Measurements from ENCODE around the gene PKIB.

DNA sequence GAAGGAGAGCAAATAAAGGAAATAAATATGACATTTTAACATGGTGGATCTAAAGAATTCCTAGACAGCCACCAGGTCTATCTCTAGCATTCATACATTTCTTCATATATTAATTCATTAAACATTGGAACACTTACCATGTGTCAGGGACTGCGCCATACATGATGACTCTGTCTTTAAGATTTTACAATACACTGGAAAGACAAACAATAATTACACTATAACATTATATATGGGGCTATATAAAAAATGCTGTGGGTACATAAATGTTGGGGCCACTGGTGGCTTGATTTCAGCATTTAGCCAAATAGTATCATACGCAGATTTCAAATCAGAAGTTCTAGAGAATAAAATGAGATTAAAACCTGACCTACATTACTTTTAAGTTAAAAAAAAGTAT, 33.3 kb upstream of the PKIB start:
- TF ChIP-seq POLR2A (IDR thresholded peaks at IDR 0.05; ENCODE audit: low read depth): no peak
- no peak for TF ChIP-seq CTCF (IDR thresholded peaks at IDR 0.05)
- no peak for TF ChIP-seq POLR2AphosphoS5 (IDR thresholded peaks at IDR 0.05)
- TF ChIP-seq EP300 (IDR thresholded peaks at IDR 0.05): no peak

All from esophagus muscularis mucosa (tissue), 4 donors.